Mesendoderm (in vitro differentiated cells): Measurements from ENCODE around the gene USP37. TPM values are rescaled to one million over a fixed set of nuclear protein-coding genes. Genes with fewer than 3 reads are reported as not detected.

Experiments
- small RNA-seq: library from polyadenylated mRNA; stranded (forward); fragments of <200 nt; extraction: miRNeasy Mini kit (QIAGEN cat#:217004); gene quantifications from one replicate; pipeline ENCODE3, GENCODE V24; 2013; ENCODE audit not compliant: insufficient read depth

USP37 gene

Small RNA genes lying within 50 kb of the gene (small RNA-seq; reads per million reads assigned to genes)
- gene MIR26B (2,295 reads per million, percentile 99 among the genes with 10 or more reads in this experiment), gene RNU6-136P (not detected)
